SU-DHL-6 (cell line): ENCODE measurements around the gene NEURL1B.

ENCODE experiments used
- CTCF ChIP-seq: fragments of 200-600 bp; sonication (generic); IDR thresholded peaks from one replicate; pipeline ENCODE4 v1.5.1; 2017; ENCODE audit warnings: antibody characterized with exemption, mild to moderate bottlenecking, low read length, moderate library complexity; ENCODE audit not compliant: insufficient read depth, poor library complexity, severe bottlenecking
- EZH2phosphoT487 ChIP-seq: fragments of 200-600 bp; sonication (generic), shearing (Covaris generic); conservative IDR thresholded peaks from 2 replicates; pipeline ENCODE4 v1.6.1; 2018; ENCODE audit warnings: mild to moderate bottlenecking, antibody characterized with exemption, low read length, moderate library complexity, mixed read lengths

DNA sequence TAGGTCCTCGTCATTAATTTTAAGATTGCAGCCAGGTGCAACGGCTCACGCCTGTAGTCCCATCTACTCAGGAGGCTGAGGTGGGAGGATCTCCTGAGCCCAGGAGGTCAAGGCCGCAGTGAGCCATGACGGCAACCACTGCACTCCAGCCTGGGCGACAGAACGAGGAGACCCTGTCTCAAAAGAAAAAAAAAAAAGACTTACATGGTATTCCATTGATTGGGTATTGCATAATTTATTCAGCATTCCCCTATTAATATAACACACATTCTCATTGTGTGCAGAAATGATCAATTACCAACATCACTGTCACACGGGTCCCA, 67.1 kb downstream of the NEURL1B start:
- TF ChIP-seq CTCF = no peak
- no peak for TF ChIP-seq EZH2phosphoT487
